ENCODE measurements around the gene GNAQ. TPM values are rescaled to one million over a fixed set of nuclear protein-coding genes. Genes with fewer than 3 reads are reported as not detected.

Gene GNAQ
- total RNA-seq, 1 experiment from 2014 or later: 48.6 TPM

GRCh38 chr9:77949751-77950436 is 81.7 kb downstream of the GNAQ start:
- Histone ChIP-seq H2BK120ac (ENCODE audit: low read depth, low read length, poor library complexity, severe bottlenecking) (no peak overlapping the region), H3K9me3 (ENCODE audit: control insufficient read depth, low read depth, low read length) (no peaks in the 10 kb centered on the region), H3K9ac (ENCODE audit: extremely low read depth, insufficient read length, low read length) (no peak overlapping the region), H4K91ac (ENCODE audit: insufficient read length, low read depth, low read length) (no peak overlapping the region), H3T11ph (ENCODE audit: low read length) (no peak overlapping the region), H2AK5ac (ENCODE audit: insufficient read length, low read length) (no peak overlapping the region), H3K27me3 (ENCODE audit: insufficient read depth, low read length) (no peaks in the 10 kb centered on the region), H3K4ac (ENCODE audit: low read depth, low read length) (no peak overlapping the region), H4K5ac (ENCODE audit: insufficient read length, low read depth, low read length) (no peak overlapping the region), H2BK15ac (ENCODE audit: low read depth, low read length) (no peak overlapping the region), H4K20me1 (ENCODE audit: control insufficient read depth, insufficient read depth, insufficient read length) (no peaks in the 10 kb centered on the region), H3K23ac (ENCODE audit: insufficient read length, low read depth, low read length) (no peak overlapping the region), H2BK20ac (ENCODE audit: low read depth, low read length, poor library complexity, severe bottlenecking) (no peak overlapping the region), H3K56ac (ENCODE audit: insufficient read length, low read depth, low read length) (no peak overlapping the region), H3K79me1 (ENCODE audit: insufficient read depth, low read depth, low read length, poor library complexity, severe bottlenecking) (peaks cover 4% of the 10 kb centered on the region), H3K27ac (ENCODE audit: insufficient read length, low read depth, low read length) (no peak overlapping the region), H2AFZ (ENCODE audit: low read length) (no peak overlapping the region), H2BK12ac (ENCODE audit: insufficient read length, low read depth, low read length) (no peak overlapping the region), H3K4me1 (ENCODE audit: insufficient read depth, low read length) (peaks cover 5% of the 10 kb centered on the region; the same call in 1 of the 2 replicates), H3K18ac (ENCODE audit: insufficient read length, low read depth, low read length) (no peak overlapping the region), H3K23me2 (ENCODE audit: insufficient read length, low read depth, low read length, poor library complexity, severe bottlenecking) (no peaks in the 10 kb centered on the region), H3K79me2 (ENCODE audit: insufficient read depth, low read length) (peaks cover 1% of the 10 kb centered on the region; the same call in 1 of the 2 replicates), H4K8ac (replicated peaks; ENCODE audit: insufficient read length, low read depth, low read length) (no peak overlapping the region), H3K4me2 (ENCODE audit: insufficient read depth, insufficient read length, low read length) (no peak overlapping the region), H3K14ac (ENCODE audit: insufficient read depth, low read length) (no peak overlapping the region), H2BK5ac (ENCODE audit: insufficient read length, low read length) (no peak overlapping the region)
- peaks cover 37 to 41% of the 10 kb centered on the region in 2 experiments for H3K4me1 Mint-ChIP-seq
- no peaks in the 10 kb centered on the region for H3K27me3 Mint-ChIP-seq (ENCODE audit: low read depth)
- no CpG with 5 or more reads among the region's 5 CpGs for WGBS (ENCODE audit: extremely low coverage, insufficient read length, low lambda C conversion rate)
- no peak overlapping the region for H3K4me3 Mint-ChIP-seq
- H3K27ac Mint-ChIP-seq: peak overlapping the region in 1 of 3 experiments; percentile 37; a peak in 3 of 7 replicates
- H3K9me3 Mint-ChIP-seq: no peaks in the 10 kb centered on the region
- no peak for TF ChIP-seq CTCF (conservative IDR thresholded peaks at IDR 0.05)
- H3K36me3 Mint-ChIP-seq (ENCODE audit: insufficient read depth in 1 of 3, low read depth in 3 of 3): no peaks in the 10 kb centered on the region
- no peak for DNase-seq
